HG02840 (cell line): ENCODE measurements around the gene GBP2.
"Not testable (repeated sequence)": the region's sequence is repeated elsewhere in the genome, so short reads cannot be mapped to it uniquely, and the experiment has no call there.

Source experiments
- ATAC-seq: cut with Tn5 transposase; IDR thresholded peaks from one replicate; pipeline ENCODE4 v1.9.1; 2021; ENCODE audit warnings: mild to moderate bottlenecking, moderate library complexity, moderate number of reproducible peaks; ENCODE audit not compliant: unreplicated experiment, low FRiP score

GBP2 gene

DNA sequence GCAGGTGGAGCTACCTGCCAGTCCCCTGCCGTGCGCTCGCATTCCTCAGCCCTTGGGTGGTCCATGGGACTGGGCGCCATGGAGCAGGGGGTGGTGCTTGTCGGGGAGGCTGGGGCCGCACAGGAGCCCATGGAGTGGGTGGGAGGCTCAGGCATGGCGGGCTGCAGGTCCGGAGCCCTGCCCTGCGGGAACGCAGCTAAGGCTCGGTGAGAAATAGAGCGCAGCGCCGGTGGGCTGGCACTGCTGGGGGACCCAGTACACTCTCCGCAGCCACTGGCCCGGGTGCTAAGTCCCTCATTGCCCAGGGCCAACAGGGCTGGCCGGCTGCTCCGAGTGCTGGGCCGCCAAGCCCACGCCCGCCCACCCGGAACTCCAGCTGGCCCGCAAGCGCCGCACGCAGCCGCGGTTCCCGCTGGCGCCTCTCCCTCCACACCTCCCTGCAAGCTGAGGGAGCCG, 2.1 kb upstream of the GBP2 start:
- not testable (repeated sequence) for ATAC-seq

DNA sequence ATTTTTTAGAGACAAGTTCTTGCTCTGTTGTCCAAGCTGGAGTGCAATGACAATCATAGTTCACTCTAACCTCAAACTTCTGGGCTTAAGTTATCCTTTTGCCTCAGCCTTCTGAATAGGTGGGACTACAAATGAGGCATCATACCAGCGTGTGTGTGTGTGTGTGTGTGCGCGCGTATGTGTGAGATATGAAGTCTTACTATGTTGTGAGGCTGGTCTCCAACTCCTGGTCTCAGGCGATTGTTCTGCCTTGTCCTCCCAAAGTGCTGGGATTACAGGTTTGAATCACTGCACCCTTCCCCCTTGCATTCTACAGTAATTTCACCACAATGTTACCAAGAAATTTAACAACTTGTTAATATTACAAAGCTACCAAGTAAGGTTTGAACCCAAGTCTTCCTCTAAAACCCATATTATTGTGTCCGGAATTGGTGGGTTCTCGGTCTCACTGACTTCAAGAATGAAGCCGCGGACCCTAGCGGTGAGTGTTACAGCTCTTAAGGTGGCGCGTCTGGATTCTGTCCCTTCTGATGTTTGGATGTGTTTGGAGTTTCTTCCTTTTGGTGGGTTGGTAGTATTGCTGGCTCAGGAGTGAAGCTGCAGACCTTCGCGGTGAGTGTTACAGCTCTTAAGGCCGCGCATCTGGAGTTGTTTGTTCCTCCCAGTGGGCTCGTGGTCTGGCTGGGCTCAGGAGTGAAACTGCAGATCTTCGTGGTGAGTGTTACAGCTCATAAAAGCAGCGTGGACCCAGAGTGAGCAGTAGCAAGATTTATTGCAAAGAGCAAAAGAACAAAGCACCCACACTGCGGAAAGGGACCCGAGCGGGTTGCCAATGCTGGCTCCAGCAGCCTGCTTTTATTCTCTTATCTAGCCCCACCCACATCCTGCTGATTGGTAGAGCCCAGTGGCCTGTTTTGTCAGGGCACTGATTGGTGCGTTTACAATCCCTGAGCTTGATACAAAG, 970 bp upstream of the GBP2 start:
- ATAC-seq, result not testable (repeated sequence)

DNA sequence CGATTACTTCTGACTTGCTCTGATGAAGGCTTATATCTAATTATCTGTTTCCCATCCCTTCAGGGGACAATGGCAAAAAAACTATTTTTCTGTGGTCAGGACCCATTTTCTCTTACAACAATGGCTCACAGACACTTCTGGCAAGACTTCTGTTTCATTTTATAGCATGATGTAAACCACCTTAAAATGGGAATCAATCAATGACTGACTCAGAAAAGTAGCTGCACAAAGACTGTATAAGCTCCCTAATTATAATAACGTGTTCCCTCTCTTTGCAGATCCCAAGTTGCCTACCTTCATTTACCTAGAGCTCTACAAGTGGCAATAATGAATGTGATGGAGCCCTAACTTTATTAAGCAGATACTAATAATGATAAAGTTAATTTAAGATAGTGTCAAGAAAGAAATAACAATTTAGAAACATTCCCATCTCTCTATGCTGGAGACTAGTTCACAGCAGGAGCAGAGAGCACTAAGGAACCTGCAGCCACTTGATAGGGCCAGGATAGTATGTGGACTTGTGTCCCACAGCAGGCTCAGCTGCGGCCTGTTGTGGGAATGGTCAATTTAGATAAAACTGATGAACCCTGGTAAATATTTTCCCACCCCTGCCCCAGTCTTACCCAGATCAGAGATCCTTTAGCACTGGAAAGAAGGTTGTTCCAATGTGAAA, 538 bp downstream of the GBP2 start:
- ATAC-seq, result peak; percentile 28

DNA sequence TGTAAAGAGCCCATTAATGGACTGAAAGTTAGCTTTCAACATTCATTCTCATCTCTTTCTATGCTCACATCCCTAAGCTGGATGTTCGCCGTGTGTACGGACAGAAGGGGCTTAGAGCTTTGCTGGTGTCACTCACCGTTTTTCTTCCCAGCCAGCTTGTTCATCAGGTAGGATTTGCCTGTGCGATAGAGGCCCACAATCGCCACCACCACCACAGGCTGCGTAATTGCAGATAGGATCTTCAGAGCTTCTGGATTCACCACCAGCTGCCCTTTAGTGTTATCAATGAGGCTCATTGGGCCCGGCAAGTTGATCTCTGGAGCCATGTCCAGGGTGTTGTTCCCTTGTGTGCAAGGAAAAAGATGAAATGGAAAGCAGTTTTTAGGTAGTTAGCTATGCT, 4.3 kb downstream of the GBP2 start:
- ATAC-seq, result no peak

DNA sequence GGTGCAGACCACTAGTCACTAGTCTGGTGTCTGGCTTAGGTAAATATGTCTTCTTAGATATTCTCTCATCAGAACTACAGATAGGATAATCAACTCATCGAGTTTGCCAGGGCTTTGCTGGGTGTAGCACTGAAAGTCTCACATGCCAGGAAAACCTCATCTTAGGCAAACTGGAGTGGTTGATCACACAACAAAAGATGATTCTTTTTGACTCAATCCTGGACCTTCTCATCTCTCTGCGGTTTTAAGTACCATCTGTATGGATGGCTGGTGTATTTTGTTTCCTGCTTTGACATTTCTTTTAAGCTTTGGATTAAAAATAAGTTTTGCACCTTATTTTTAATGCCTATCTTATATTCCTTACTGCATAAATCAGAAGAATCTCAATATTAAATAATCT, 11.3 kb downstream of the GBP2 start:
- ATAC-seq, result no peak

DNA sequence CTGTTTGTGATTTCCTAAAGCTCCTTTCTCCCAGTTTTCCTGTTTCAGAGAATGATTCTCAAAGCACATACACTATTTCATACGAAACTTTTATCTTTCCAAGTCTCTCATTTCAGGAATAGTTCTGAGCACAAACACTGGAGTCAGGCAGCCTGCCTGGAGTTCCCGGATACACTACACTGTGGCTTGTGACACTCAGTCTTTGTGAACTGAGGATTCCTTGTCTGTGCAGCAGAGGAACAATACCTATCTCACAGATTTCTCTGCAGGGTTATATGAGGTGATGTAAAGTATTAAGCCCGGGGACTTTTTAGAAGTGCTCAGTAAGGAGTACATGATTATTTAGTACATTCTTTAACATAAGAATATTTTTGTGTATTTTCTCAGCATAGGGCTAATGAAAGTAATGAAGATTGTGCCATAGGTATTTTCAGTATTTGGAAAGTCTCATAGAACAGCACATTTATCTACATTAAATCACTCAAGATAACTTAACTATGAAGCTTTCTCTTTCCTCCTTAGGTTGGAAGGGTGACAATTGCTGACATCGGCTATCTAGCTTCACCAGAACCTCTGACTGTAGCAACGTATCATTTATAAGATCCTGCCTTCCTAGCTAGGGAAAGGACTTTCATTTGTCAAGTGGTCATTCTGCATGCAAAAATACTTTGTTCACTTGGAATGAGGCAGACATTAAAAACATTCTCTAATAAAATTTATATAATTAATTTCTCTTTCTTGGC, 12.9 kb downstream of the GBP2 start:
- ATAC-seq, result no peak

DNA sequence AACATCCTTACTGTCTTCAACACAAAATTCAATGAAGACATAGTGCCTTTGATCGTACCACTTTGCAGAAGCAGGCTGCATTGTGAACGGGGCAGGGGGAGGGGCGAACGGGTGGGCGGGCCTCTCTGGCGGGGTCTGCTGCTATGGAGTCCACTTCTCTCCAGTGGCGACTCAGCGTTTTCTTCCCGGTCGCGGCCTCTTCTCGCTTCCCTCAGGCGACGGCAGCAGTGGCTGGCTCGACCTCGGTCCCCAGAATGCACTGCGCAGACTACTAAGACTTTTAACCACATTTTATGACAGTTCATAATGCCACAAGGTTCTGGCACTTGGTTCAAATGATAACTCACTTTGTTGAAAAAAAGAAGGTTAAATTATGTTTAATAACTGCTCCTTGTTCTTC, 21.2 kb downstream of the GBP2 start:
- ATAC-seq, result no peak

DNA sequence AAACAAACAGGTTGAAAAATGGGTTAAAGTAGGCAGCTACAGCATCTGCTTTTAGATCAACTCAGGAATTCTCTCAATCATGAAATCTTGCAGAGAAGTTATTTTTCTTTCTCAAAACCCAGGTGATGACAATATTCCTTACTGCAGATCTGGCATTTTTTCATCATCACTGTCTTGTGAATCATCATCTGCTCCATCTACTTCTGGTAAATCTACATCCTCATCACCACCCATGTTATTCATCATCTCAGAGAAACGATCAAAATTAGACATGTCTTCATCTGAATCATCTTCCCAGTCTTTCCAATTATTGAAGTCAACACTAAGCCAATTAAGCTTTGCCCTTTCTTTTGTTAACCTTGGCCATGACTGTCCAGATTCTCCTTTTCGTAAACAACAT, 21.8 kb downstream of the GBP2 start:
- no peak for ATAC-seq

DNA sequence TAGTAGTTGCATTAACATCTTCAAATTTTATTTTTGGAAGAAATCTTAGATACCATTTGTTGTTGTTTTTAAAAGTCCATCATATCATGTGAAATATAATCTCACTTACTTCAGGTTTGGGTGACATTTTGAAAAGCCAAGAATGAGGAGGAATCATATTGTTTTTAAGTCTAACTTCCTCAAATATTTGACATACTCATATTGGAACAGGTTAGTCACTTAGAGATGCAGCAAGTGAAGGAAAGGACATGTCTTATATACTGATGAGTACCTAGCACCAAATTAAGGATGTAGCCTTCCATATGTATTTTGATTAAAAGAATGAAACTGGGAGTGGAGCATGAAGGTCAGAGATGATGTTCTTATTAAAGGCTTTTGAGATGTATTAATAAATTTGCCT, 23.9 kb downstream of the GBP2 start:
- ATAC-seq, result no peak

DNA sequence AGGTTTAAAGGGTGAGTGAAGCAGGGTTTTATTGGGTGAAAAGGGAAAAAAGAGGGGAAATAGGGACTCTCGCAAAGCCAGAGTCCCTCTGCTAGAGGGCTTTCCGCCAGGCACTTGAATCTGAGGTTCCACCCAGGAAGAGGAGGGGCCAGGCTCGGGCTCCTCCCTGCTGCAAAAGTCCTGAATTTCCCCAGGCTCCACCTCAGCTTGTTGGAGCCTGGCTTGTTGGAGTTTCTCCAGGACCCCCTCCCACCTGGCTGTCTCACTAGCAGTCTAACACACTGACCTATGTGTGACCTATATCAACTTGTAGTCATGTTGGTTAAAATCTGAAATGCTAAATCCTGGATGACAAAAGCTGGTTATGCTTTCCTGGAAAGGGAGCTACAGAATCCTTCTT, 25.5 kb downstream of the GBP2 start:
- no peak for ATAC-seq

DNA sequence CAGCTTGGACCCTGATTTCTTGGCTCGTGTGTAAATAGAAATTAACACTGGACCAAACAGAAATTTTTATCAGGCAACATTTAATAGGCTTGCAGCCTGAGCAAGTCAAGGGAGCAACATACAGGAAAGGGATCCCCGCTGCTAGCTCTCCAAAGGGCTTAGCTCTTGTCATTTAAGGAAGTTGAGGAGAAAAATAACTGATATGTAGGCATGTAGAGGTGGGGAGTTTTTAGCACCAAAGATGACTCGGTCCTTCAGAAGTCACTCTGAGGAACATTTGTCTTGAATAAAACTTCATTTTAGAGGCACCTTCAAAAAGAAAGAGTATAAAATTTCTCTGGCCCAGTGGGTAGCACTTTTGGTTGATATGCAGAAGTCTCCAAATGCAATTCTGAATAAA, 27.1 kb downstream of the GBP2 start:
- ATAC-seq, result no peak

DNA sequence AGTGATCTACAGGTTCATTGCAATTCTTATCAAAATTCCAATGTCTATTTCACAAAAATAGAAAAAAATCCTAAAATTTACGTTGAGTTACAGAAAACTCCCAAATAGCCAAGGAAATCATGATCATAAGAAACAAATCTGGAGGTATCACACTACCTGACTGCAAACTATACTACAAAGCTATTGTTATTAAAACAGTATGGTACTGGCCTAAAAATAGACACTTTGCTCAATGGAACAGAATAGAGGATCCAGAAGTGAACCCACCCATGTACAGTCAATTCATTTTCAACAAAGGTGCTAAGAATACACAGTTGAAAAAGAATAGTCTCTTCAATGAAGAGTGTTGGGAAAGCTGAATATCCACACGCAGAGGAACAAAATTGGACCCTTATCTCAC, 30.2 kb downstream of the GBP2 start:
- ATAC-seq, result no peak

DNA sequence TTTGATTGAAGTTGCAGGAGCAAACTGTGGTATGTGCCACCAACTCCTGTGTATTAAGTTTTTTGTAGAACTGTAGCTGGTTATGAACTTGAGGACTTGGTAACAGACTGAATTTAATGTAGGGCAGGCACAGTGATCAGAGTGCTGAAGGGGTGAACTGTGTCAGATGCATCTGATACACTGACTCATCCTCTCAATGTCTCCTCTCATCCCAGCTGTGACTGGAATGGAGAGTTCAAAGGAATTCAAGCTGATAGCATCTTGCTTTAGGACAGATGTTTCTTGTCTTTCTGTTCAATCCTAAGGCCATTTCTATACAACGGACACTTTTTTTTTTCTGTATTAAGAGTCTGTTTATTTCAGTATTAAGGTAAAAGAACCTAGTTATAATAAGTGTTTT, 36.0 kb downstream of the GBP2 start:
- no peak for ATAC-seq

DNA sequence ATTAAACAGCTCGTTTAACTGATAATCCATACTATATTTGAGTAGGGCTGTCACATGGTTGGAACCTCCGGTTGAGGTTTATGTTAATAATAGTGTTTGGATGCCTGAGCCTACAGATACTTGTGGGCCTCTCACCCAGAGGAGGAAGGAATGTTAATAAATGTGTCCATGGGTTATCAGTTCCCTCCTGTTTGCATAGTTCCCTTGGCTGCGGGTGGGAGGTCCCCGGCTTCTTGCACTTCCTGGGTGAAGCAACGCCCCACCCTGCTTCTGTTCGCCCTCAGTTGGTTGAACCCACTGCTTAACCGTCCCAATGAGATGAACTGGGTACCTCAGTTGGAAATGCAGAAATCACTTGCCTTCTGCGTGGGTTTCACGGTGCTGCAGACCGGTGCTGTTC, 37.3 kb downstream of the GBP2 start:
- ATAC-seq, result no peak

DNA sequence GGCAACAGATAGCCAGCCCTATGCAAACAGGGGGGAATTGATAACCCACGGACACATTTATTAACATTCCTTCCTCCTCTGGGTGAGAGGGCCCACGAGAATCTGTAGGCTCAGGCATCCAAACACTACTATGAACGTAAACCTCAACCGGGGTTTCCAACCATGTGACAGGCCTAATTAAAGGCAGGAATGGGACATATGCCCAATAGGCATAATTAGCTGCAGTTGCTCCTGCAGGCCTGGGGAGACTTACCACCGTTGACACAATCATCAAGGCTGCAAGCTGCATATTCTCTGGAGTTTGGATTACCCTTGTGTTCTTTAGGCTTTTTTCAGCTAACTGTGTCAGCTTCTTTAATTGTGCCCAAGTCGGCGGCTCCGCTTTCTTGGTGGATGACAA, 38.7 kb downstream of the GBP2 start:
- ATAC-seq, result no peak

DNA sequence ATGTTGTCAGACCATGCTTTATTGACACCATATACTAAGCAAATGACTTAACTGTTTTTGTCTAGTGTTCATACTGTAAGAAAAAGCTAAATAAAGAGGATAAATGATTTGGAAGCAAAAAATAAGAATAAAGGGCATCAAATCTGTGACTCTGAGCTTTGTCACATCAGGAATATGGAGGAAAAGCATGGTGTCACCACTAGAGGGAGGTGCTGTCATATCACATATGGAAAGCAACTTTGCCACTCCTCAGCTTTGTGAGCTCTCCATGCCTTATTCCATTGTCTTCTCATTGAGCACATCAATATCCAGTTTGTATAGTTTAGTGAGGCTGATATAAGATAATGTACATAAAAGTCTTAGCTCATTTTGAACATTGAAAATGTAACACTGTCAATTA, 40.1 kb downstream of the GBP2 start:
- no peak for ATAC-seq

DNA sequence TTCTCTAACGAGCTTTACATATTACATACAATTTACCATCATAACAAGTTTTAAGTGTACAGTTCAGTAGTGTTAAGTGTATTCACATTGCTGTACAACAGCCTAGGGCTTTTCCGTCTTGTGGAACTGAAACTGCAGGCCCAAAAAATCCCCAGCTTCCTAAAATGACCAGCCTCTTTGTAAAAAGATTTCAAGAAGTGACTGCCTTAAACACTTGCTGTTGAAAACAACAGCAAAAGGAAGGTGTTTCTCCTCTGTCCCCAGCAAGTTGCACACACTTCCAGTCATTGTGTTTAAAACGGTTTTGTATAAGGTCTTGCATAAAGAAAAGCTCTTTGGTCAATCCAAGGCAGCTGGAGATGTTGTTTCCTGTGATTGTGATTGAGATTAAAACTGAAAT, 44.9 kb downstream of the GBP2 start:
- no peak for ATAC-seq

DNA sequence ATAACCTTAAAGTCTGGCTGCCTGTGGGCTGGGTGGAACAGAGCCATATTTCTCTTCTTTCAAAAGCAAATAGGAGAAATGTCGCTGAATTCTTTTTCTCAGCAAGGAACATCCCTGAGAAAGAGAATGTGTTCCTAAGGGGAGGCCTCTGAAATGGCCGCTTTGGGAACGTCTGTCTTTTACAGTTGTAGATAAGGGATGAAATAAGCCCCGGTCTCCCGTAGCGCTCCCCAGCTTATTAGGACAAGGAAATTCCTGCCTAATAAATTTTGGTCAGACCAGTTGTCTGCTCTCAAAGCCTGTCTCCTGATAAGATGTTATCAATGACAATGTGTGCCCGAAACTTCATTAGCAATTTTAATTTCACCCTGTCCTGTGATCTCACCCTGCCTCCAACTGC, 45.8 kb downstream of the GBP2 start:
- ATAC-seq, result not testable (repeated sequence)

DNA sequence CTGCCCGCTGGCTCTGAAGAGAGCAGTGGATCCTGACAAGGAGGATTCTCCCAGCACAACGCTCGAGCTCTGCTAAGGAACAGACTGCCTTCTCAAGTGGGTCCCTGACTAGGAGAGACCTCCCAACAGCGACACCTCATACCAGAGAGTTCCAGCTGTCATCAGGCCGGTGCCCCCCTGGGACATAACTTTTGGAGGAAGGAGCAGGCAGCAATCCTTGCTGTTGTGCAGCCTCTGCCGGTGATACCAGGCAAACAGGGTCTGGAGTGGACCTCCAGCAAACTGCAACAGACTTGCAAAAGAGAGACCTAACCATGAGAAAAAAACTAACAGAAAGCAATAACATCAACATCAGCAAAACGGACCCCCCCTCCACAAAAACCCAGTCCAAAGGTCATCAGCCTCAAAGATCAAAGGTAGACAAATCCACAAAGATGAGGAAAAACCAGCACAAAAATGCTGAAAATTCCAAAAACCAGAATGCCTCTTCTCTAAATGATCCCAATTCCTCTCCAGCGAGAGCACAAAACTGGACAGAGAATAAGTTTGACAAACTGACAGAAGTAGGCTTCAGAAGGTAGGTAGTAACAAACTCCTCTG, 53.3 kb downstream of the GBP2 start:
- ATAC-seq, result not testable (repeated sequence)

DNA sequence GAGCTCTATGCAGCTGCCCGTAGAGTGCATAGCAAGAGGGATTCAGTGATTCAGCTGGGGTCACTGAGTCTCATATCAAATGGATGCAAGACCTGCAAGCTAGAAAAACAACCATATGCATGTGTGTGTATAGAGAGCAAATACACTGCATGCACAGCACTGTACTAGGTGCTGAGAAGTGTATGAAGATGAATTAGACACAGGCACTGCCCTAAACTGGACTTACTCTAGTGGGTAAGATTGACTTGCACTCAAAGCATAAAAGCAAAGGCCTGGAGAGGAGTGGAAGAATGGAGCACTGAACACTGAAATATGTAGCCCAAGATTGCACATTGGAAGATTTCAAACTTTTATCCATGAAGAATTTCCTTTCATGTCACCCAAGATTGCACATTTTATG, 55.4 kb downstream of the GBP2 start:
- ATAC-seq, result no peak

DNA sequence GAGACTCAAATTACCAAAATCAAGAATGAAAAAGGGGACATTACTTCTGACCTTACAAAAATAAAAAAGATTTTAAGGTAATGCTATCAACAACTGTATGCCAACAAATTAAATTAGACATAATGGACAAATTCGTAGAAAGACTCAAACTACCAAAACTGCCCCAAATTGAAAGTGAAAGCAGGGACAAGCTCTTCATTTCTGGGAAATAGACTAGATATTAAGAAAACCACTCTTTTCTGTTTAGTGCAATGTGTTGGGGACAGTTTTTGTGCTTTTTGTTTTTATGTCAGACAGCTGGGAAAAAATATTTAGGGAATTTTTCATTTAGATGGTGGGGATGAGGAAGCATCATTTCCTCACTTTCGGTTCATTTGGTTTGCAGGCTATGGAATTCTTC, 56.0 kb downstream of the GBP2 start:
- ATAC-seq, result no peak
